A549 (cell line): Measurements from ENCODE around the gene STXBP2.

Experiments
- CTCF ChIP-seq: fragments of >200 bp; sonication (Bioruptor Twin); formaldehyde crosslinking; IDR thresholded peaks from 3 replicates; pipeline ENCODE4 v1.5.1; 2016
- ESRRA ChIP-seq: fragments of 150-350 bp; IDR thresholded peaks from 2 replicates; pipeline ENCODE4 v1.6.1; 2014; ENCODE audit warnings: mild to moderate bottlenecking, low read length, borderline replicate concordance
- FOSB ChIP-seq: fragments of 250-450 bp; sonication (Bioruptor Pico); IDR thresholded peaks from 2 replicates; pipeline ENCODE4 v1.5.0; 2020; ENCODE audit warnings: mild to moderate bottlenecking, moderate library complexity
- KDM1A ChIP-seq: fragments of 200-600 bp; sonication (generic); IDR thresholded peaks from 2 replicates; pipeline ENCODE4 v1.6.1; 2016; ENCODE audit warnings: low read depth, mild to moderate bottlenecking
- MAZ ChIP-seq: fragments of 150-350 bp; IDR thresholded peaks from 2 replicates; pipeline ENCODE4 v1.6.1; 2014; ENCODE audit warnings: antibody characterized with exemption, low read depth, low read length, borderline replicate concordance
- POLR2A ChIP-seq: IDR thresholded peaks from 2 replicates; pipeline ENCODE4 v1.6.1; 2012; ENCODE audit warnings: mild to moderate bottlenecking, low read length
- POLR2AphosphoS2 ChIP-seq: conservative IDR thresholded peaks from 2 replicates; pipeline ENCODE4 v1.6.1; 2012; ENCODE audit warnings: low read length, improper control_type of control experiment, inconsistent platforms
- RCOR1 ChIP-seq: fragments of 150-350 bp; IDR thresholded peaks from 2 replicates; pipeline ENCODE4 v1.6.1; 2014; ENCODE audit warnings: antibody characterized with exemption, low read length, low read depth
- SMC3 ChIP-seq: fragments of >200 bp; sonication (Bioruptor Twin); formaldehyde crosslinking; IDR thresholded peaks from 3 replicates; pipeline ENCODE4 v1.6.1; 2018; ENCODE audit warnings: inconsistent platforms
- TF ChIP-seq, protein P1 (sequence below): fragments of 250-450 bp; sonication (Bioruptor Pico); IDR thresholded peaks from 2 replicates; pipeline ENCODE4 v1.5.0; 2021; ENCODE audit warnings: mild to moderate bottlenecking, moderate library complexity, borderline replicate concordance

DNA sequence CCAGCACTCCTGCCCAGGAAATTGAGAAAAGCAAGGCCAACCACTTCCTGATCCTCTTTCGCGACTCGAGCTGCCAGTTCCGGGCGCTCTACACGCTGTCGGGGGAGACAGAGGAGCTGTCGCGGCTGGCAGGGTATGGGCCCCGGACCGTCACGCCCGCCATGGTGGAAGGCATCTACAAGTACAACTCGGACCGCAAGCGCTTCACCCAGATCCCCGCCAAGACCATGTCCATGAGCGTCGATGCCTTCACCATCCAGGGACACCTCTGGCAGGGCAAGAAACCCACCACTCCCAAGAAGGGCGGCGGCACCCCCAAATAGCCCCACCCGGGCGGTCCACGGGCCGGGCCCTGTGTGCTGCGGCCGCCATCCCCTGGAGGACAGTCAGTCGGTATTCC, 19.2 kb upstream of the STXBP2 start:
- TF ChIP-seq SMC3 = no peak
- TF ChIP-seq CTCF = no peak
- no peak for TF ChIP-seq RCOR1
- TF ChIP-seq POLR2A = no peak
- no peak for TF ChIP-seq POLR2AphosphoS2
- no peak for TF ChIP-seq FOSB
- TF ChIP-seq, protein P1, sequence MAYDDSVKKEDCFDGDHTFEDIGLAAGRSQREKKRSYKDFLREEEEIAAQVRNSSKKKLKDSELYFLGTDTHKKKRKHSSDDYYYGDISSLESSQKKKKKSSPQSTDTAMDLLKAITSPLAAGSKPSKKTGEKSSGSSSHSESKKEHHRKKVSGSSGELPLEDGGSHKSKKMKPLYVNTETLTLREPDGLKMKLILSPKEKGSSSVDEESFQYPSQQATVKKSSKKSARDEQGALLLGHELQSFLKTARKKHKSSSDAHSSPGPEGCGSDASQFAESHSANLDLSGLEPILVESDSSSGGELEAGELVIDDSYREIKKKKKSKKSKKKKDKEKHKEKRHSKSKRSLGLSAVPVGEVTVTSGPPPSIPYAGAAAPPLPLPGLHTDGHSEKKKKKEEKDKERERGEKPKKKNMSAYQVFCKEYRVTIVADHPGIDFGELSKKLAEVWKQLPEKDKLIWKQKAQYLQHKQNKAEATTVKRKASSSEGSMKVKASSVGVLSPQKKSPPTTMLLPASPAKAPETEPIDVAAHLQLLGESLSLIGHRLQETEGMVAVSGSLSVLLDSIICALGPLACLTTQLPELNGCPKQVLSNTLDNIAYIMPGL (CRISPR knock-in tag) = no peak
- TF ChIP-seq ESRRA = no peak
- no peak for TF ChIP-seq KDM1A
- no peak for TF ChIP-seq MAZ
